ENCODE data around the gene DOCK8.
A peak's percentile ranks its signal among the peaks of the same experiment; 100 is the strongest.
"Not testable (repeated sequence)": the region's sequence is repeated elsewhere in the genome, so short reads cannot be mapped to it uniquely, and the experiment has no call there.

Gene DOCK8

GRCh38 chr9:214648-215493 is at the start of gene DOCK8:
DOCK8 (plus strand) TSS chr9:214865; CDS start chr9:214977, 112 bp downstream.
- DNase-seq (ENCODE audit: low spot score): no peak

- DNase-seq (ENCODE audit: low spot score): not testable (repeated sequence)
Observed at GRCh38 chr9:169757-170156, 44.9 kb upstream of the DOCK8 start.

GRCh38 chr9:178140-178825 is 36.4 kb upstream of the DOCK8 start:
- not testable (repeated sequence) for DNase-seq (ENCODE audit: low spot score)

- peak; percentile 52 for DNase-seq (ENCODE audit: low spot score)
Observed at GRCh38 chr9:178970-179383, 35.7 kb upstream of the DOCK8 start, which contains the start of gene ZNG1A. ZNG1A (minus strand) TSS chr9:179056; CDS start chr9:178969, 87 bp downstream.

- not testable (repeated sequence) for DNase-seq (ENCODE audit: low spot score)
Observed at GRCh38 chr9:199601-200000, 15.1 kb upstream of the DOCK8 start.

- no peak for DNase-seq (ENCODE audit: low spot score)
Observed at GRCh38 chr9:206481-206880, 8.2 kb upstream of the DOCK8 start.

- no peak for DNase-seq (ENCODE audit: low spot score)
Observed at GRCh38 chr9:209143-209758, 5.4 kb upstream of the DOCK8 start.

- DNase-seq (ENCODE audit: low spot score): no peak
Observed at GRCh38 chr9:211036-211435, 3.6 kb upstream of the DOCK8 start.

GRCh38 chr9:211557-211956 is 3.1 kb upstream of the DOCK8 start:
- DNase-seq (ENCODE audit: low spot score): no peak

GRCh38 chr9:212297-212696 is 2.4 kb upstream of the DOCK8 start:
- DNase-seq (ENCODE audit: low spot score): no peak

- not testable (repeated sequence) for DNase-seq (ENCODE audit: low spot score)
Observed at GRCh38 chr9:213901-214300, 764 bp upstream of the DOCK8 start.

- no peak for DNase-seq (ENCODE audit: low spot score)
Observed at GRCh38 chr9:214351-214647, 366 bp upstream of the DOCK8 start.

GRCh38 chr9:215631-216155 is 1.0 kb downstream of the DOCK8 start:
- no peak for DNase-seq (ENCODE audit: low spot score)

GRCh38 chr9:216866-217265 is 2.2 kb downstream of the DOCK8 start:
- DNase-seq (ENCODE audit: low spot score): no peak

GRCh38 chr9:217950-218349 is 3.3 kb downstream of the DOCK8 start:
- no peak for DNase-seq (ENCODE audit: low spot score)

GRCh38 chr9:219036-219435 is 4.4 kb downstream of the DOCK8 start:
- DNase-seq (ENCODE audit: low spot score): not testable (repeated sequence)

- DNase-seq (ENCODE audit: low spot score): no peak
Observed at GRCh38 chr9:219670-220365, 5.2 kb downstream of the DOCK8 start.

- DNase-seq (ENCODE audit: low spot score): no peak
Observed at GRCh38 chr9:221989-222776, 7.5 kb downstream of the DOCK8 start.

GRCh38 chr9:223152-223551 is 8.5 kb downstream of the DOCK8 start:
- no peak for DNase-seq (ENCODE audit: low spot score)

- DNase-seq (ENCODE audit: low spot score): no peak
Observed at GRCh38 chr9:224026-224425, 9.4 kb downstream of the DOCK8 start.

Data from putamen (tissue), 1 donor.